Stimulated activated CD4-positive, alpha-beta T cell treated with anti-CD3 and anti-CD28 coated beads, TNF-alpha, amount 100 ng/mL, for 1 hour (primary cell): ENCODE data around the gene PTPRN2.
"Not testable (repeated sequence)": the region's sequence is repeated elsewhere in the genome, so short reads cannot be mapped to it uniquely, and the experiment has no call there.

Experiments
- DNase-seq, 3 donors: peaks; one replicate each; pipeline ENCODE4 v3.0.0-alpha.2; 2020; ENCODE audit warnings: low read depth in 3 of 3, low spot score in 1 of 3

Gene PTPRN2

GRCh38 chr7:158244873-158245723, 342.5 kb downstream of the PTPRN2 start:
- no peak for DNase-seq

GRCh38 chr7:158244430-158244829, 343.2 kb downstream of the PTPRN2 start:
- no peak for DNase-seq

GRCh38 chr7:158241919-158242318, 345.7 kb downstream of the PTPRN2 start:
- no peak for DNase-seq

DNA sequence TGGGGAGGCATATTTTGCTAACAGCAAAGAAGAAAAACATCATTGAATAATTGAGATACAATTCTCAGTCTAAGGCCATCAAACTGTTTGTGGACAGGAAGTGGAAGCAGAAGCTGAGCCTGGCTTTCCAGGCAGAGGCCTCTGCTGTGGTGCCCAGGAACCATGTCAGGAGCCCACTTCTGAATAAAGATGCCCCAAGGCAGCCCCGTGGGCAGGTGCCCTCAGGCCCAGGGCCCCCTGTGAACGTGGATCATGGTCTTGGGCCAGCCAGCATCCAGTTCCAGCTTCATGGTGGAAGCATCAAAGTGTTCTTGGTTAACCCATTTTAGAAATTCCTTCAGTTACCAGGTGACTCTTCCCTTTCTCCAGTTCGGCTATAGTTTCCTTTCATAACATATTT, 346.8 kb downstream of the PTPRN2 start:
- DNase-seq = no peak

DNA sequence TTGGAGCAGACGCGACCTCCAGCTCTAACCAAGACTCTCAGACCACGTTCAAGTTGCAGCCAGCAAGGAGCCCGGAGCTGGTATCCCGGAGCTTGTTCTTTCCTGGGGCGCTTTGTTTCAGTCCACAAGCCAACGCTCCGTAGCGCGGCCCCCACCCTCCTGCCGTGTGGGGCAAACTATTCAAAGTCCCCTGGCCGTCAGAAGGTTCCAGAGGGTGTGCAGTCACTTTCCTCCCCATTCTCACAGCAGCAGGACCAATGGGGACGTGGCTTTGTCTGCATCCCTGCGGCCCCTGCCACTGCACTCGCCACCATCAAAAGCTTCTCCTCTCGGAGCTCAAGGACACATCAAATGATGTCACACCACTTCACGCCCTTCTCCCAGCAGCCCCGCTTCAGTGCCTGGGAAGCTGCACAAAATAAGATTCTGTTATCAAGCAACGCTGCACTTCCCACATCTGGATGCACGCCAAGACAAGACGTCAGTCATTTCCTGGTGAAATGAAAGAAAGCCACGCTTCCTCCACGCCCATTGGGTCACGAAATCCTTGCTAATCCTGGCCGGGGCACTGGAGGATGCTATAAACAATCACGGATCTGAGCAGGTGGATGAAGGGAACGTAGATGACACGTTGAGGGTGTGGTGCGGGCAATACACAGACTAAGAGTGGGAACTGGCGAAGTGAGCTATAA, 348.2 kb downstream of the PTPRN2 start:
- no peak for DNase-seq

DNA sequence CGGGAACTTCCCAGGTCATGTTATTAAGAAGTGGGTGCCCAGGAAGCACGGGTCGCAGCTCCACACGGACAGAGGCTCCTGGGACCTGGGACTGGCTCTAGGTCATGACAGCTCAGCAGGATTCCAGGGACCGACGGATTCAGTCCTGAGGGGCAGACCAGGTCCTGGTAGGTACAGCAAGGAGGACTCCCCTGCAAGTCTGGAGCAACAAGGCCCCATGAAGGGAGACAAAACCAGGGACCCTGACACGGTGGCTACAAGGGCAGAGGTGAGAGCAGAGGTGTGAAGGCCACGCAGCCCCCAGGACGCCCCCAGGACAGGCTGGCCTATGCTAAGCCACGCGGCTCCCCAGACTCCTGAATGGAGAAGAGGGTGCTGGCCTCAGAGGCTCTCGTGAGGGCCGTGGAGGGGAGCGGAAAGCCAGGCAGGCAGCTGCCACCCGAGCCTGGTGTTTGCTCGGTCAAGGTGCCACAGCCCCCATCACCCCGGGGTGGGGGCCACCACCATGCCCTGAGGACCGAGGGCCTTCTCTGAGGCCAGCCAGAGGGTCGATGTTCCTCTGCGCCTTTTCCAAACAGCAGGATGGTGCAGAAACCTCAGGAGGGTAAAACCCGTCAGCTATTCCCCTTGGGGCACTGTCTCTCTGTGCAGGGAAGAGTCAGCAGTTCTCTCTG, 348.9 kb downstream of the PTPRN2 start:
- DNase-seq = no peak

GRCh38 chr7:158237672-158238335, 349.8 kb downstream of the PTPRN2 start:
- no peak for DNase-seq

- no peak for DNase-seq
These were observed 351.2 kb downstream of the PTPRN2 start for GRCh38 chr7:158236400-158236799.

- no peak for DNase-seq
These were observed 351.8 kb downstream of the PTPRN2 start for GRCh38 chr7:158235862-158236261.

DNA sequence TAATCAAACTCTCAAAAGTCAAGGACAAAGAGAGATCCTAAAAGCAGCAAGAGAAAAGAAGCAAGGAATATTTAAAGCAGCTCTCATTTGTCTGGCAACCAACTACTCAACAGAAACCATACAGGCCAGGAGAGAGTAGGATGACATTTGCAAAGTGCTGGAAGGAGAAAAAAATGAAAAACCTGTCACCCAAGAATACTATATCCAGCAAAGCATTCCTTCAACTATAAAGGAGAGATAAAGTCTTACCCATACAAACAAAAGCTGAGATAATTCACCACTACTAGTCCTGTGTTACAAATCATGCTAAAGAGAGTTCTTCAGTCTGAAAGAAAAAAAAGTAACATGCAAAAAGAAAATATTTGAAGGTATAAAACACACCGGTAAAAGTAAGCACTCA, 357.7 kb downstream of the PTPRN2 start:
- DNase-seq = no peak

- DNase-seq = no peak
These were observed 358.6 kb downstream of the PTPRN2 start for GRCh38 chr7:158228986-158229385.

DNA sequence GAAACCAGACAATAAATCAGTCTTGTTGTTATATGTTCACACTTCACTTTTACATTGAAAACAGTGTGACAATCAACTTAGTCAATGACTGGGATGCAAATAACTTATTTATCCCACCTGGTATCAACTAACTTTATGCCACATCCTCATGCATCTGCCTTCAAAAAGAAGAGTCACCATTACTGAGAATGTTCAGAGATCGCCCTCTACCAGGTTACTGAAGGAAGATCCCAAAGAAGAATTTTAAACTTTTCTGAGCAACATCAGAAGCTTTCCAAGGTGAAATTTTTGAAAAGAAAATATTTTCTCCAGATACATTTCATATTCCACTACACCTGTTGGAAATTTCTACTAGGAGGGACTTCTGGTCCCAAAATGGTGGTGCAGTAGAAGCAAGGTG, 359.5 kb downstream of the PTPRN2 start:
- no peak for DNase-seq

- DNase-seq = no peak
These were observed 360.2 kb downstream of the PTPRN2 start for GRCh38 chr7:158227258-158227984.

- no peak for DNase-seq
These were observed 371.4 kb downstream of the PTPRN2 start for GRCh38 chr7:158216198-158216597.

- DNase-seq = no peak
These were observed 378.2 kb downstream of the PTPRN2 start for GRCh38 chr7:158209435-158209834.

DNA sequence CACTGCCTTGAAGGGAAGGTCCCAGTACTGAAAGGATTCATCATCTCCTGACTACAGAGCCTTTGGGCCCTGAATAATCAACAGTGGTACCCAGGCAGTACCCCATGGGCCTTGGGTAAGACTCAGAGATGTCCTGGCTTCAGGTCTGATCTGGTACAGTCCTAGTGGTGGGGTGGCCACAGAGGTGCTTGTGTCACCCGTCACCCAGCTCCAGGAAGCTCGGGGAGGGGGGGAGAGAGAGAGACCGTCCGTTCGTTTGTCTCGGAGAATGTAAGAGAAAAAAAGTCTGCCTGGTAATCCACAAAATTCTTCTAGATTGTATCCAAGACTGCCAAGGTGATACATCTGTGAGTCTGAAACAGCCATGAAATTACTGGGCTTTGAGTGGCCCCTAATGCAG, 381.3 kb downstream of the PTPRN2 start:
- DNase-seq = no peak

GRCh38 chr7:158204453-158204852, 383.2 kb downstream of the PTPRN2 start:
- DNase-seq = no peak

- not testable (repeated sequence) for DNase-seq
These were observed 383.7 kb downstream of the PTPRN2 start for GRCh38 chr7:158203948-158204347.

- no peak for DNase-seq
These were observed 393.2 kb downstream of the PTPRN2 start for GRCh38 chr7:158194365-158194900.

- no peak for DNase-seq
These were observed 394.2 kb downstream of the PTPRN2 start for GRCh38 chr7:158193446-158193845.

DNA sequence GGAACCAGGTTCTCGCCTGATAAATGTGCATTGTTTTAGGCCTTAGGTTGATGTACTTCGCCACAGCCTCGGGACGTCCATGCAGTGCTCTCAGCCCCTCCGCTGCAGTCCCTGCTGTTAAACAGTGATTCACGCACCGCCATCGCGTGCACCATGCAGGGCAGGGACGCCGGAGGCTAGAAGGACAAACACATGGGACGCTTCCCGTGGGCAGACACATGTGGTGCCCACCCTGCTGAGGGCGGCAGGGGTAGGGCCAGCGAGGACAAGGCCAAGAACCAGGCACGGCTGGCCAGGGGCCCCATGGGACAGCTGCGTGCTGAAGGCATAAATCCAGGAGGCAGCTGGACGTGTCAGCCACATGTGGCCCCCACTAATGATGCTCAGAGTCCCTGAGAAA, 394.7 kb downstream of the PTPRN2 start:
- DNase-seq = no peak
